ENCODE measurements around the gene C2orf66.

Gene C2orf66

GRCh38 chr2:196758474-196759377 is 50.4 kb downstream of the C2orf66 start:
- DNase-seq: no peak

Measured in T-helper 1 cell (primary cell).